HG02678 (cell line): ENCODE measurements around the gene CROCC2.

Source experiments
- ATAC-seq: cut with Tn5 transposase; IDR thresholded peaks from one replicate; pipeline ENCODE4 v1.9.1; 2021; ENCODE audit warnings: mild to moderate bottlenecking, moderate library complexity; ENCODE audit not compliant: unreplicated experiment

The CROCC2 gene

DNA sequence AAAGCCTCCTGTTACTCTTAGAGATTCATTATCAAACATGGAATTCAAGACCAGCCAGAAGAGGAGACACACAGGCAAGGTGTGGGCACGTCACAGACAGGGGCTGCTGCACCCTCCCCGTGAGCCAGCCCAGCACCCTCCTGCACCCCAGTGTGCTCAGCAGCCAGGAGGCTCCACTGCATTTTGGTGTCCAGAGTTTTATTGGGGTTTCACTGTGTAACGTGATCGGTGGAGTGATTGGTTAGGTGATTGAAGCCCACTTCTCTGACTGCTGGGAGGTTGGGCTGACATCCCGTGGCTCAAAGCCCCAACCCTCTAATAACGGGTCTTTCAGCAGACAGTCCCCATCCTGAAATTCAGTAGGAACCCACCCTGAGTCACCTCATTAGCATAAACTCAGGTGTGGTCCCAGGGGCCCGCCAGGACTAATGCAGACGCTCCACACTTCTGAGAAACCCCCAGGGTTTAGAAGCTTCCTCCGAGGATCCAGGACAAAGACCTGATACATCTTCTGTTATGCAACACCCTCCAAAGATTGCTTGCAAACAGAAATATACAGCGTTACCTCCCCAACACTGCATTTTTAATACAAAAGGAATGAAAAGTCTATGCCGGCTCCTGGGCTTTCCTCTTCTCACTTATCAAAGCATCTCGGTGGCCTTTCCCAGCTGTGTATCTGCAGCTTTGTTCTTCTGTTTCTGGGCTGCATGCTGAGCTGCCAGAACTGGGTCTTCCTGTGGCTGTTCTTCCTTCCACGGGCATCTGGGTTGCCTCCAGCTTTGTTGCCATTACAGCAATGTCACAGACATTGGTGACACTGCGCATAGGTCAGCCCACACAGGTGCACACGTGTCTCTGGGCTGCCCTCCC lies 48.5 kb downstream of the CROCC2 start:
- ATAC-seq = no peak

GRCh38 chr2:240955306-240956170 lies 49.4 kb downstream of the CROCC2 start:
- ATAC-seq = no peak

- no peak for ATAC-seq
Observed at GRCh38 chr2:240956171-240956934, 50.2 kb downstream of the CROCC2 start.

- no peak for ATAC-seq
Observed at GRCh38 chr2:240956935-240957655, 51.0 kb downstream of the CROCC2 start.

GRCh38 chr2:240957656-240958365 lies 51.7 kb downstream of the CROCC2 start:
- ATAC-seq = no peak

DNA sequence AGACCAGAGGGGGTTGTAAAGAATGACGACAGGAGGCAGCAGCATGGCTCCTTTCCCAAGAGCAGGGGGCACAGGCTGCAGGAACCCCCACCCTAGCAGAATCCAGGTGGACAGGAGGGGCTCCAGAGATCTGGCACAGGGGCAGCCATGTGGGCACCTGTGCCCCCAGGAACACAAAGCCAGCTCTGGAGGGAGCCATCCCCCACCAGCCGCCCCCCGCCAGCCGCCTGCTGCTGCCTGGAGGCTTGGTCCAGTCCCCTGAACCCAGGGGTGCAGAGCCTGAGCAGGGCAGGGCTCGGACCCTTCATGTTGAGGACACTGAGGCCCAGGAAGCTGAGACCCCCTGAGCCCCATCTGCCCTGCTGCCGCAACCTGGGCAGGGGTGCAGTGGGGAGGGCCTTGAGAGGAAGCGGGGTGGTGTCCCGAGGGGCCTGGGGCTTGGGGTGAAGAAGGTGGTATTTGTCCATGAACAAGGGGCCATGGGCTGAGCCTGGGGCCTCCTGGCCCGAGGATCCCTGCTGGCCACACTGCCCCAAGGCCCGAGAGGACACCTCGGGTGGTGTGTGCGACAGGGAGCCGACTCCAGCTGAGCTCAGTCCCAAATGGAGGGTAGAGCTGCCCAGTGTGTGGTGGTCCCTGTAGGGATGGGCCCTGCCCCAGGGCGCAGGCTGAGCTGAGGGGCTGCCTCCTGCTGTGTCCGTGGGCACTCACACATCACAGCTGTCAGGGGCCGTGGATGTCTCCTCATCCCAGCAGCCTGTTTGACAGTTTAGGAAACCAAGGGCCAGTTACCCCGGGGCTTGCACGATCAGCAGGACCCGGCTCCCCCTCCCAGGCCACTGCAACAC lies 52.5 kb downstream of the CROCC2 start:
- ATAC-seq = no peak

- no peak for ATAC-seq
Observed at GRCh38 chr2:240959214-240959940, 53.2 kb downstream of the CROCC2 start.

GRCh38 chr2:240959941-240960308 lies 53.8 kb downstream of the CROCC2 start:
- ATAC-seq = no peak

DNA sequence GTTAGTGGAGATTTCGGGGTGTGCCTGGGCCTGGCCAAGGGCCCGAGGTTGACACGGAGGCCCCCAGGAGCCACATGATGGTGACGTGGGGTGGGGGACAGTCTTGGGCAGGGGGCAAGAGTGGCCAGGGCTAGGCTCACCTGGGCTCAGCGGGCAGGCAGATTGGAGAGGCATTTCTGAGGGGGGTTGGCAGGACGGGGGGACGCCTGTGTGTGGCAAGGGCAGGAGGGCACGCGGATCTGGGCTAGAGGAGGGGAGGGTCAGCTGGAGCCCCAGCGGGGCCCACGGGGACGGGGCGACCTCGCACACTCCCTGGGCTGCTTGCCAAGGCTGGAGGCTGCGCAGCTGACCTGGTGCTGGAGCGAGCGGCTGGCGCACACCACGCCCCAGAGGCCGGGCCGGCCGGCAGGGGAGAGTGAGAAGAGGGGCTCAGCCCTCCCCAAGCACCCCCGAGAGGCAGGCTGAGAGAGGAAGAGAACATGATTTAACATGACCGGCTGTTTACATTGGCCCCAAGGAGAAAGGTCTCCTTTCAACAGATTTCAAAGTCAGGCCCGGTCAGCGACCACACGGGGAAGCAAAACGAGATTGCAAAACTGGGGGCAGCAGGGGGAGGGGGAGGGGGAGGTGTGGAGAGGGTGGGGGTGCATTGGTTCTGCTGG lies 54.3 kb downstream of the CROCC2 start:
- no peak for ATAC-seq

DNA sequence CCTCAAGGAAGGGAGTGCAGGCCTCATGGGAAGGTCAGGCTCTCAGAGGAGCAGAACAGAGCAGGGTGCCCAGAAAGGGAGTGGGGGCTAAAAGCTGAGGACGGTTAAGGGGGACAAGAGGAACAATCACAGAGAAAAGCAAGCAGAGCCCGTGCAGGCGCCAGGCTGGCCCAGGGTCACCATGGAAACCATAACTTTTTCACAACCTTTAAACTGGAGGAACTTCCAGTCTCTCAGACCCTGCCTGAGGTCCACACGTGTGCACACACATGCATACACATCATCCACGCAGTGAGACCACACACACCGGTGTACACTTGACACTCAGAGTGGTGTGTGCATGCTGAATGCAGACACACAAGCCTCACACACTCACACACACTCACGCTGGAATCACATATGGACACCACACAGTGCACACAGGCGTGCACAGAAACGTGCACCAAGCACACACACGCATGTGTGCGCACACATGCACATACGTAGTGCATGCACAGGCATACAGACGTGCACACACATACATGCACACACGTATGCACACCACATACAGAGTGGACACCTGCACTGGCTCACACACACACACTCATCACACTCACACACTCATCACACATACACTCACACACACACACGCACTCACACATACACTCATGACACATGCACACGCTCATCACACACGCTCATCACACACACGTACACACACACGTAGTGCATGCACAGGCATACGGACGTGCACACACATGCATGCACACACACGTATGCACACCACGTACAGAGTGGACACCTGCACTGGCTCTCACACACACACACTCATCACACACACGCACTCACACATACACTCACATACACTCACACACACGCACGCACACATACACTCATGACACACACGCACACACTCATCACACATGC lies 55.1 kb downstream of the CROCC2 start:
- no peak for ATAC-seq

DNA sequence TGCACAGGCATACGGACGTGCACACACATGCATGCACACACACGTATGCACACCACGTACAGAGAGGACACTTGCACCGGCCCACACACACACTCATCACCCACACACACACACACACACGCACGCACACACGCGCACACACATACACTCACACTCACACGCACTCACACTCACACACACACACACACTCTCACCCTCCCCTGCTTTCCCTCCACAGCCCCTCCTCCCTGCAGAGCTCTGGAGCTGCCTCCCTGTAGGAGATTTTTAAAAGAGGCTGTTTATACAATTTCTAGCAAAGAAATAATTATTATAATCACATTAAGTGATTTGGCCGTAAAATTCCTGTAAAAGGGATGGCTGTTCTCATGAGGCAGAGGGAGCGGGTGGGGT lies 55.8 kb downstream of the CROCC2 start:
- ATAC-seq = no peak

DNA sequence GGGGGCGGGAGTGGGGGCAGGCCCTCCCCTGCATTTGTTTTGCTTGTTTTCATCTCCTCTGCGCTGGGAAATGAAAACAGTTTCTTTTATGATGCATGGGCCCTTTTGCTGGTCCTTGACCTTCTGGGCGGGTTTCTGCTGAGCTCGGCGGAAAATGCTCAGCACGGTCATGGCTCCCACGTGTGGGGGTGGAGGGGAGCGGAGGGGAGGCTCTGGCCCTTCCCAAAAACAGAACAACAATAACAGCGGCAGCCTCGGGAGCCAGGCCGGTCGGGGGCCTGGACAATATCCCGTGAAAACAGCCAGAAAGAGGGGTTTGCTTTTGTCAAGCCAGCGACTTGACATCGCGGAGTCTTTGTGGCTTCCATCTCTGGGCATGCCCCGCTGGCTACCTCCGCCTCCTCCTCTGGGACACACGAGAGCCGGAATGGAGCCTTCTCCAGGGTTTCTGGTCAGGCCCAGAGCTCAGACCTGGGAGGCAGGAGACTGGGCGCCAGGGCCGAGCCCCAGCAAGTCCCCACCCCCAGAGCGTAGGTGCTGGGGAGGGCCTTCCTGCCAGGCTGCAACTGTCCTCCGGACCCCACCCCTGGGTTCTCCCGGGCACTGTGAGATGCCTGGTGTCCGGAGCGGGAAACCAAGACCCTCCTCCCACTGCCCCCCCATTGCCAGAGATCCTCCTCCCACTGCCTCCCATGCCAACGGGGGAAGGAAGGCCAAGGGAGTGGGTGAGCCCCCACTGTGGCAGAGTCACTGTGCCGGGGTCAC lies 56.3 kb downstream of the CROCC2 start:
- no peak for ATAC-seq

DNA sequence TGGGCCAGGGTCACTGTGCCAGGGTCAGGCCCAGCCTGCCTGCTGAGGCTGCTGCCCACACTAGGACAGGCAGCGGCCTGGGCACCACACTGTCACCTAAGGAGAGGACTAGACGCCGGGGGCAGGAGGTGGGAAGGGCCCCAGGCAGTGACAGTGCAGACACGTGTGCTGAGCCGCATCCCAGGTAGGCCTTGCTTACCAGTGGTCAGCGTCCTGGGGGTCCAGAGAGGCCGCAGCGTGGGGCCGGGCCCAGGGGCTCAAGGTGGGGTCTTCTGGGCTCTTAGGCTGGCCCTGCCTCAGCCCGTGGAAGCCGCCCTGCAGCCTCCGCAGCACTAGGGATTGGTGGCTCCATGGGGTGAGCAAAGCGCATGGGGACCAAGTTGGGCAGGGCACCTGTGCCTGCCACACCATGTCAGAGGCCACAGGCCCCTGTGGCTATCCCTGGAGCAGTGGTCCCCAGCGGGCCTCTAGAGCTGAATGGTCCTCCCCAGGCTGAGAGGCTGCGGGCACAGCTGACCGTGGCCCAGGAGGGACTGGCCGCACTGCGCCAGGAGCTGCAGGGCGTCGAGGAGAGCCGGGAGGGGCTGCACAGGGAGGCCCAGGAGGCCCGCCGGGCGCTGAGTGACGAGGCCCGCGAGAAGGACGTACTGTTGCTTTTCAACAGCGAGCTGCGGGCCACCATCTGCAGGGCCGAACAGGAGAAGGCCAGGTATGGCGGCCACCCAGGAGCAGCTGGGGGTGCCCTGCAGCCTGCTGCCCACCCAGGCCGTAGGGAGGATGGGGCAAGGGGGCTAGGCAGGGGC lies 57.1 kb downstream of the CROCC2 start:
- no peak for ATAC-seq

- ATAC-seq = no peak
Observed at GRCh38 chr2:240963868-240964703, 58.0 kb downstream of the CROCC2 start.
